RWPE1 (cell line): ENCODE measurements around the gene BICDL1.
A peak's percentile ranks its signal among the peaks of the same experiment; 100 is the strongest.

ENCODE experiments used
- CTCF ChIA-PET: fragments of 350-600 bp; sonication (Branson Sonifier 250); formaldehyde crosslinking; extraction: SDS; loops from one replicate; lab custom pipeline; 2021; lab: Yijun Ruan, JAX
- POLR2A ChIA-PET: fragments of 400-600 bp; formaldehyde crosslinking; extraction: SDS; loops from one replicate; lab custom pipeline; 2020; ENCODE audit warnings: antibody characterized with exemption; ENCODE audit not compliant: low non-redundant PET; lab: Yijun Ruan, JAX
- DNase-seq: peaks from one replicate; pipeline ENCODE4 v3.0.0; 2012; ENCODE audit warnings: low spot score
- H3K27ac ChIP-seq: fragments of 450-650 bp; 2 replicates; pipeline ENCODE4 v1.5.1; 2017
- CTCF ChIP-seq: fragments of 450-650 bp; conservative IDR thresholded peaks from 2 replicates; pipeline ENCODE4 v1.5.1; 2017; ENCODE audit warnings: low read depth, mild to moderate bottlenecking

The BICDL1 gene

GRCh38 chr12:119988472-119989360 is at the start of gene BICDL1:
Gene BICDL1 (plus strand): TSS chr12:119989236. CDS start chr12:119989869, 633 bp downstream.
- H3K27ac ChIP-seq = peak within 1 kb of the TSS; percentile 94
- POLR2A ChIA-PET = interaction anchor here (0.6 kb wide), 1 partner anchor 11 kb away, joined by 5 read pairs; no protein-coding TSS in a partner anchor
- CTCF ChIA-PET = interaction anchor here (0.6 to 2.1 kb wide), 4 partner anchors 48 to 631 kb away, joined by 3 to 9 read pairs (median 3); no protein-coding TSS in a partner anchor
- peak; percentile 96 for DNase-seq
- TF ChIP-seq CTCF = peak; percentile 34

- TF ChIP-seq CTCF = no peak
- H3K27ac ChIP-seq = peak overlapping the region; percentile 36; the same call in 1 of the 2 replicates
- ChIA-PET POLR2A (no interaction called here), CTCF (interaction anchor here (0.6 kb wide), 1 partner anchor 48 kb away, joined by 3 read pairs; no protein-coding TSS in a partner anchor)
- DNase-seq = peak; percentile 88
Measured at GRCh38 chr12:119940897-119941296, 48.1 kb upstream of the BICDL1 start.

- ChIA-PET POLR2A (no interaction called here), CTCF (no interaction called here)
- no peak overlapping the region for H3K27ac ChIP-seq
- TF ChIP-seq CTCF = no peak
- DNase-seq = no peak
Measured at GRCh38 chr12:119942386-119942785, 46.6 kb upstream of the BICDL1 start.

GRCh38 chr12:119946213-119946612 is 42.8 kb upstream of the BICDL1 start:
- no peak for DNase-seq
- no peak for TF ChIP-seq CTCF
- POLR2A ChIA-PET = no interaction called here
- H3K27ac ChIP-seq = no peak overlapping the region
- CTCF ChIA-PET = no interaction called here

GRCh38 chr12:119949145-119949544 is 39.9 kb upstream of the BICDL1 start:
- no peak for TF ChIP-seq CTCF
- ChIA-PET CTCF (no interaction called here), POLR2A (no interaction called here)
- H3K27ac ChIP-seq = no peak overlapping the region
- no peak for DNase-seq

GRCh38 chr12:119949594-119949993 is 39.4 kb upstream of the BICDL1 start:
- no peak for DNase-seq
- ChIA-PET CTCF (interaction anchor here (1.1 kb wide), 1 partner anchor 24 kb away, joined by 4 read pairs; no protein-coding TSS in a partner anchor), POLR2A (no interaction called here)
- no peak overlapping the region for H3K27ac ChIP-seq
- TF ChIP-seq CTCF = no peak
